ENCODE results near the gene LAPTM4A. TPM values are rescaled to one million over a fixed set of nuclear protein-coding genes. Genes with fewer than 3 reads are reported as not detected.

The LAPTM4A gene
- total RNA-seq, 4 donors from 2014 or later, result 138 to 216 (median 191) TPM

DNA sequence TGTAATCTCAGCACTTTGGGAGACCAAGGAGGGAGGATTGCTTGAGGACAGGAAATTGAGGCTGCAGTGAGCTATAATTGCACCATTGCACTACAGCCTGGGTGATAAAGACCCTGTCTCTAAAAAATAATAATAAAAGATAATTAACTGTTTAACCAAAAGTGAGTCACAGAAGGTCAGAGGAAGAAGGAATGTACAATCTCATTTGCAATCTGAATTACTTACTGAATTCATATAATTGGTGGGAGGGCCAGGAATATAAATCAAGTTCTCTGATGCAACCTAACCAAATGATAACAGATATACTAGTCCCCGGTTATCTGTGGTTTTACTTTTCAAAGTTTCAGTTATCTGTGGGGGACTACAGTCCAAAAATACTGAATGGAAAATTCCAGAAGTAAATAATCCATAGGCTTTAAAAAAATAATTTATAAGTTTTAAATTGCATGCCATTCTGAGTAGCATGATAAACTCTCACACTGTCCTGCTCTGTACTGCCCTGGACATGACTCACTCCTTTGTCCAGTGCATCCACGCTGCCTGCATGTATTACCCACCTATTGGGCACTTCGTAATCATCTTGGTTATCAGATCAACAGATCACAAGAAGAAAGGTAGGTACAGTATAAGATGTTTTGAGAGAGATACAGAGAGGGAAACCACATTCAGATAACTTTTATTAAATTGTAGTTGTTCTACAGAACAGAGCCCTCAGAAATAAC lies 26.2 kb downstream of the LAPTM4A start:
- TF ChIP-seq EP300 (IDR thresholded peaks at IDR 0.05), result no peak
- TF ChIP-seq POLR2A (IDR thresholded peaks at IDR 0.05), result no peak
- no peak for TF ChIP-seq CTCF (IDR thresholded peaks at IDR 0.05)
- peaks cover 0 to 53% (median 10%) of the 10 kb centered on the region in 3 donors for H3K36me3 ChIP-seq
- WGBS, 2 donors, result 89 to 92% methylated on average over 3 of the region's 3 CpGs
- peaks cover 0 to 28% (median 7%) of the 10 kb centered on the region in 4 donors for H3K9me3 ChIP-seq
- no peaks in the 10 kb centered on the region for H3K27me3 ChIP-seq
- peaks cover 0 to 3% (median 0%) of the 10 kb centered on the region in 4 donors for H3K4me1 ChIP-seq
- H3K4me3 ChIP-seq, result no peak overlapping the region
- H3K27ac ChIP-seq, result no peak overlapping the region
- no peak for DNase-seq (ENCODE audit: low spot score in 2 of 2)

- H3K36me3 ChIP-seq, result peaks cover 0 to 38% (median 2%) of the 10 kb centered on the region in 3 donors
- H3K27ac ChIP-seq, result no peak overlapping the region
- no peaks in the 10 kb centered on the region for H3K27me3 ChIP-seq
- H3K9me3 ChIP-seq, result peaks cover 0 to 20% (median 3%) of the 10 kb centered on the region in 4 donors
- H3K4me1 ChIP-seq, result peaks cover 0 to 3% (median 0%) of the 10 kb centered on the region in 4 donors
- 82 to 87% methylated on average over 4 of the region's 4 CpGs for WGBS, 2 donors
- no peak for DNase-seq (ENCODE audit: low spot score in 2 of 2)
- no peak for TF ChIP-seq POLR2A (IDR thresholded peaks at IDR 0.05)
- H3K4me3 ChIP-seq, result no peak overlapping the region
These were observed 27.7 kb downstream of the LAPTM4A start for GRCh38 chr2:20023688-20024087.

- no peak overlapping the region for H3K27ac ChIP-seq
- H3K9me3 ChIP-seq, result peaks cover 0 to 14% (median 0%) of the 10 kb centered on the region in 4 donors
- no peaks in the 10 kb centered on the region for H3K4me1 ChIP-seq
- DNase-seq (ENCODE audit: low spot score in 2 of 2), result no peak
- 73 to 82% methylated on average over 3 of the region's 3 CpGs for WGBS, 2 donors
- H3K4me3 ChIP-seq, result no peak overlapping the region
- TF ChIP-seq EP300 (IDR thresholded peaks at IDR 0.05), result no peak
- TF ChIP-seq POLR2A (IDR thresholded peaks at IDR 0.05), result no peak
- TF ChIP-seq CTCF (IDR thresholded peaks at IDR 0.05), result no peak
- no peaks in the 10 kb centered on the region for H3K27me3 ChIP-seq
- peaks cover 0 to 20% (median 0%) of the 10 kb centered on the region in 3 donors for H3K36me3 ChIP-seq
These were observed 29.9 kb downstream of the LAPTM4A start for GRCh38 chr2:20021405-20022009.

GRCh38 chr2:20019747-20020146 lies 31.7 kb downstream of the LAPTM4A start:
- no peak for DNase-seq (ENCODE audit: low spot score in 2 of 2)
- TF ChIP-seq POLR2A (IDR thresholded peaks at IDR 0.05) (no peak), CTCF (IDR thresholded peaks at IDR 0.05) (no peak), EP300 (IDR thresholded peaks at IDR 0.05) (no peak)
- no peak overlapping the region for H3K27ac ChIP-seq
- H3K9me3 ChIP-seq, result peaks cover 0 to 16% (median 0%) of the 10 kb centered on the region in 4 donors
- no peaks in the 10 kb centered on the region for H3K27me3 ChIP-seq
- H3K4me1 ChIP-seq, result no peaks in the 10 kb centered on the region
- WGBS, 2 donors, result 83 to 92% methylated on average over 4 of the region's 4 CpGs
- H3K4me3 ChIP-seq, result no peak overlapping the region
- H3K36me3 ChIP-seq, result peaks cover 0 to 17% (median 0%) of the 10 kb centered on the region in 3 donors

DNA sequence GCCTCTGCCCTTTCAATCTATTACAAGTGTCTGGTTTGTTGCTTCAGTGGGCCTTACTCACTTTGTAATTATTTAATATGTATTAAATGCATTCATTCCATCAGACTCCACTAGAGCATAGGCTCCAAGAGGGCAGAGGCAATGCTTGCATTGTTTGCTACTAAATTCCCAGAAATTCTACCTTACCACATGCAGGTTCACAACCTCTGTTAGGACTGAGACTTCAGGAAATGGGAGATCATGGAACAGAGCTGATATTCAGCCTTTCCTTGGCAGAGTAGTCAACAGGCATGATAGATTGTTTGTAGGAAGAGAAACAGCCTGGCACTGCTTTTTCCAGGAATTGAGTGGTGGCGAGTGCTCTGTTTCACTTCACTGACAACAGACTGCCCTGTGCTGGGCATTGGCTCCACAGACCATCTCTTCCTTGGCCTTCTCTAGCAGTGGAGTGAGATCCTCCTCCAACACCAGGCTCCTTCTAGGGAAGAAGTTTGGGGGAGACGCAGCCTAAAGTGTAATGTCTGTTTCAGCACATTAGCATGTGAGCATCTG lies 32.8 kb downstream of the LAPTM4A start:
- peaks cover 0 to under 1% (median 0%) of the 10 kb centered on the region in 4 donors for H3K4me1 ChIP-seq
- WGBS, 2 donors, result 95 to 97% methylated on average over 2 of the region's 2 CpGs
- H3K4me3 ChIP-seq, result no peak overlapping the region
- no peaks in the 10 kb centered on the region for H3K27me3 ChIP-seq
- H3K36me3 ChIP-seq, result peaks cover 0 to 14% (median 0%) of the 10 kb centered on the region in 3 donors
- H3K27ac ChIP-seq, result no peak overlapping the region
- DNase-seq (ENCODE audit: low spot score in 2 of 2), result no peak
- peaks cover 0 to 20% (median 0%) of the 10 kb centered on the region in 4 donors for H3K9me3 ChIP-seq
- TF ChIP-seq EP300 (IDR thresholded peaks at IDR 0.05), result no peak
- no peak for TF ChIP-seq POLR2A (IDR thresholded peaks at IDR 0.05)
- no peak for TF ChIP-seq CTCF (IDR thresholded peaks at IDR 0.05)
